BJ (cell line): ENCODE results near the gene DTWD1. TPM values are rescaled to one million over a fixed set of nuclear protein-coding genes. Genes with fewer than 3 reads are reported as not detected.
A peak's percentile ranks its signal among the peaks of the same experiment; 100 is the strongest.

ENCODE experiments used
- CTCF ChIA-PET: fragments of 350-600 bp; formaldehyde crosslinking; extraction: SDS; loops from one replicate; lab custom pipeline; 2021; ENCODE audit warnings: antibody characterized with exemption, inconsistent platforms; lab: Yijun Ruan, JAX
- POLR2A ChIA-PET: fragments of 300-600 bp; sonication (Branson Sonifier 250); formaldehyde crosslinking; extraction: SDS; loops from one replicate; lab custom pipeline; 2021; ENCODE audit warnings: antibody characterized with exemption; lab: Charles Lee
- DNase-seq: peaks from one replicate; pipeline ENCODE4 v3.0.0-alpha.2; 2011; ENCODE audit warnings: low read depth
- H3K27me3 ChIP-seq: 2 replicates; pipeline ENCODE4 v1.6.0; 2011; ENCODE audit warnings: low read length; ENCODE audit not compliant: control insufficient read depth, insufficient read depth
- H3K36me3 ChIP-seq: 2 replicates; pipeline ENCODE4 v1.5.1; 2011; ENCODE audit warnings: low read length; ENCODE audit not compliant: control insufficient read depth, insufficient read depth
- H3K4me3 ChIP-seq: 2 replicates; pipeline ENCODE4 v1.5.1; 2011; ENCODE audit warnings: low read depth, mild to moderate bottlenecking, control low read depth, low read length
- polyA plus RNA-seq: library from polyadenylated mRNA; depleted of rRNA; stranded (reverse); fragments of >200 nt; gene quantifications from 2 replicates; pipeline ENCODE4 v1.2.3, GENCODE V29; 2011
- TF ChIP-seq, protein P1 (sequence below): IDR thresholded peaks from 2 replicates; pipeline ENCODE4 v1.5.1; 2011; ENCODE audit warnings: low read depth, mild to moderate bottlenecking, control low read depth, inconsistent platforms, low read length, moderate library complexity; ENCODE audit not compliant: insufficient read depth

The DTWD1 gene
- polyA plus RNA-seq, 1 experiment, result 30.6 TPM

DNA sequence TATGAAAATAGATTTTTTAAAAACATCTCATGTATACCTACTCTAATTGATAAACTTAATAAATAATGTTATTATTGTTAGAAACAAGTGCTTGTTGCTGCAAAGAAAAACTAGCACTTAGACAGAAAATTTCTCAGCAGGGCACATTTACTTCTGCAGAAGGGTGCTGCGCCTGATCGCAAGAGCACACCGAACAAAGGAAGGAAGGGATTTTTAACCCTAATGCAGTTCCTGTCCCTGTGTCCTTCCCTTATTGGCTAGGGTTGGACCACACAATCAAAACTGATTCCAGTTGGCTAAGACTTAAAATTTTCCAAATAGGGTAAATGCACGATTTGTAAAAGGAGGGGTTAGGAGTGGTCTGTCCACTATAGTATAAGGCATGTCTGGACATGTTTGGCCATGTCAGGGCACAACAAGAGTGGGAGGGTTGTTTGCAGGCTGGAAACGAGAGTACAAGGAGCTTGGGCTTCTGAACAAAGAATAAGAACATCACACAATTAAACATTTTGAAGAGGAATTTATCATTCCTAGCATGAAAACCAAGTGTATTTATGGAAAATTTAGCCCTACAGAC is 4.7 kb downstream of the DTWD1 start:
- TF ChIP-seq, protein P1, sequence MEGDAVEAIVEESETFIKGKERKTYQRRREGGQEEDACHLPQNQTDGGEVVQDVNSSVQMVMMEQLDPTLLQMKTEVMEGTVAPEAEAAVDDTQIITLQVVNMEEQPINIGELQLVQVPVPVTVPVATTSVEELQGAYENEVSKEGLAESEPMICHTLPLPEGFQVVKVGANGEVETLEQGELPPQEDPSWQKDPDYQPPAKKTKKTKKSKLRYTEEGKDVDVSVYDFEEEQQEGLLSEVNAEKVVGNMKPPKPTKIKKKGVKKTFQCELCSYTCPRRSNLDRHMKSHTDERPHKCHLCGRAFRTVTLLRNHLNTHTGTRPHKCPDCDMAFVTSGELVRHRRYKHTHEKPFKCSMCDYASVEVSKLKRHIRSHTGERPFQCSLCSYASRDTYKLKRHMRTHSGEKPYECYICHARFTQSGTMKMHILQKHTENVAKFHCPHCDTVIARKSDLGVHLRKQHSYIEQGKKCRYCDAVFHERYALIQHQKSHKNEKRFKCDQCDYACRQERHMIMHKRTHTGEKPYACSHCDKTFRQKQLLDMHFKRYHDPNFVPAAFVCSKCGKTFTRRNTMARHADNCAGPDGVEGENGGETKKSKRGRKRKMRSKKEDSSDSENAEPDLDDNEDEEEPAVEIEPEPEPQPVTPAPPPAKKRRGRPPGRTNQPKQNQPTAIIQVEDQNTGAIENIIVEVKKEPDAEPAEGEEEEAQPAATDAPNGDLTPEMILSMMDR, result no peak
- no peak overlapping the region for H3K4me3 ChIP-seq
- ChIA-PET CTCF (no interaction called here), POLR2A (interaction anchor here (1.0 kb wide), 1 partner anchor 277 kb away, joined by 6 read pairs; no protein-coding TSS in a partner anchor)
- DNase-seq, result no peak
- H3K36me3 ChIP-seq, result peaks cover 4% of the 10 kb centered on the region
- H3K27me3 ChIP-seq, result no peaks in the 10 kb centered on the region

DNA sequence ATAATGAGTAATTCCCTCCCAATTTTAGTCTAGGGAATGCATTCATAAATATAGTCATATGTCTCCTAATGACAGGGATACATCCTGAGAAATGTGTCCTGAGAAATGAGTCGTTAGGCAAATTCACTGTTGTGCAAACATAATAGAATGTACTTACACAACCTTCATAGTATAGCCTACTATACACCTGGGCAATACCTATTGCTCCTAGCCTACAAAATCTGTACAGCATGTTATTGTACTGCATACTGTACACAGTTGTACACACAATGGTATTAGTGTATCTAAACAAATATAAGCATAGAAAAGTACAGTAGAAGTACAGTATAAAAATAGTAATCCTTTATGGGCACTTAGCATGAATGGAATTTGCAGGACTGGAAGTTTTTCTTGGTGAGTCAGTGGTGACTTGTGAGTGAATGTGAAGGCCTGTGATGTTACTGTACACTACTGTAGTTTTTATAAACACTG is 6.6 kb downstream of the DTWD1 start:
- Histone ChIP-seq H3K36me3 (peaks cover 4% of the 10 kb centered on the region), H3K27me3 (no peaks in the 10 kb centered on the region), H3K4me3 (no peak overlapping the region)
- TF ChIP-seq, protein P1, result no peak
- peak; percentile 63 for DNase-seq
- ChIA-PET CTCF (interaction anchor here (0.7 kb wide), 1 partner anchor 188 kb away, joined by 3 read pairs; no protein-coding TSS in a partner anchor), POLR2A (no interaction called here)

DNA sequence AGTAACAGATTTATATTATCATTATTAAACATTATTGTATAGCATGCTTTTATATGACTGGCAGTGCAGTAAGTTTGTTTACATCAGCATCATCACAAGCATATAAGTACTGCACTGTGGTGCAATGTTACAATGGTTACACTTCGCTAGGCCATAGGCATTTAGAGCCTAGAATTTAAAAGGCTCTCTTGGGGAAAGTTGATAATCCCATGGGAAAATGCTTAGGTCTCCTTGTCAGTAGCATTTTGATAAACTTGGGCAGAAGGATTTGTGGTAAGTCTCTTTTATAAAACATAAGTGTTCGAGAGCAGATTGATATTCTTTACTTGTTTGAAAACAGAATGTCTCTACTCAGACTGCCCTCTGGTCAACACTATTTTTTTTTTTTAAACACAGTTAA is 7.5 kb downstream of the DTWD1 start:
- no peak overlapping the region for H3K4me3 ChIP-seq
- no peaks in the 10 kb centered on the region for H3K27me3 ChIP-seq
- no peak for DNase-seq
- CTCF ChIA-PET, result interaction anchor here (1.2 kb wide), 1 partner anchor 346 kb away, joined by 3 read pairs; no protein-coding TSS in a partner anchor
- TF ChIP-seq, protein P1, result no peak
- H3K36me3 ChIP-seq, result peaks cover 5% of the 10 kb centered on the region
- POLR2A ChIA-PET, result interaction anchor here (0.5 to 1.0 kb wide), 2 partner anchors 138 to 274 kb away, joined by 3 read pairs; no protein-coding TSS in a partner anchor

DNA sequence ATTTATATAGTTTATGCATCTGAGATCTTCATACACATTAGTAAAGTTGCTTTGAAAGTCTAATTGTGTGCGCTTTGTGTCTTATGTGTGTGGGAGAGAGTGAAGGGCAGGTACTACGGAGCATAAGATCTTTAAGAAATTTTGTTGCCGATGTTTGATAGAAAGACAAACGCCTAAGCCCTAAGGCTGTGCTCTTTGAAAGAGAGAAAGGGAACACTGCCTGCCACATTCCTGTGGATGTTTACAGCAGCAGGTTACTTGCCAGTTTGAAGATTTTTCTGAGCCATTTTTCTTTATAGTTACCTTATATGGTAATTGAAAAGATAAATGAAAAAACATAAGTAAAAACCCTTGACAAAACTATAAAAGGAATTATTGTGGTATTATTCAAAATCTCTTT is 17.0 kb downstream of the DTWD1 start:
- no peak for DNase-seq
- TF ChIP-seq, protein P1, result no peak
- CTCF ChIA-PET, result no interaction called here
- POLR2A ChIA-PET, result no interaction called here
- H3K36me3 ChIP-seq, result peaks cover 1% of the 10 kb centered on the region; the same call in 1 of the 2 replicates
- no peaks in the 10 kb centered on the region for H3K27me3 ChIP-seq
- no peak overlapping the region for H3K4me3 ChIP-seq

DNA sequence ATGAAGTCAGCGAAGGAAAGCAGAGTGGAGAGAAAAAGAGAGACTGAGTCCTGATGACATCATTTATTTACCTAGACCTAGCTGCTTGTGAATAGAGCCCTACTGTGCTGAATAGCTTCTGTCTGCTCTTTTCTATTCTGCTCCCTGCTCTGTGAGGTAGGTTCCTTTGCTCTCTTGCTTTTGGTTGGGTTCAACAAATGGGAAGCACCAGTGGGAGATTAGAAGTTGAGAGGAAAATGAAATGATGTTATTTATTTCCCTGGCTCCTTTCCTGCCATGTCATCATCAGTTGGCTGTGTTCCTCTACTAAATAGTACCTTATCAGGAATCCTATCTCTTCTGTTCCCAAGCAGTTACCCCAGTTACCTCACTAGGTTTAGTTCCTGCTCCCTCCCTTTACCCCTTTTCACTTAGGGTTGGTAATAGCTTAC is 23.5 kb downstream of the DTWD1 start:
- Histone ChIP-seq H3K27me3 (no peaks in the 10 kb centered on the region), H3K4me3 (no peak overlapping the region), H3K36me3 (peaks cover 2% of the 10 kb centered on the region; the same call in 1 of the 2 replicates)
- CTCF ChIA-PET, result no interaction called here
- POLR2A ChIA-PET, result no interaction called here
- TF ChIP-seq, protein P1, result no peak
- DNase-seq, result no peak
